ENCODE results near the gene UAP1L1. TPM values are rescaled to one million over a fixed set of nuclear protein-coding genes. Genes with fewer than 3 reads are reported as not detected.

Gene UAP1L1
- total RNA-seq, 1 experiment from 2014 or later: 6.6 TPM

GRCh38 chr9:137044502-137045177 lies 32.7 kb upstream of the UAP1L1 start:
- H2BK12ac ChIP-seq (ENCODE audit: insufficient read length, low read depth, low read length): no peak overlapping the region
- H3K27me3 ChIP-seq (ENCODE audit: insufficient read depth, low read length): peaks cover 6% of the 10 kb centered on the region; the same call in 1 of the 2 replicates
- no peak overlapping the region for H3K18ac ChIP-seq (ENCODE audit: insufficient read length, low read depth, low read length)
- H3K36me3 Mint-ChIP-seq (ENCODE audit: insufficient read depth in 1 of 3, low read depth in 3 of 3): peaks cover 0 to 2% (median 0%) of the 10 kb centered on the region in 3 experiments; a peak in 1 of 7 replicates
- H3K9me3 ChIP-seq (ENCODE audit: control insufficient read depth, low read depth, low read length): no peaks in the 10 kb centered on the region
- H3K4me2 ChIP-seq (ENCODE audit: insufficient read depth, insufficient read length, low read length): peak overlapping the region; percentile 58
- no peak overlapping the region for H3K4ac ChIP-seq (ENCODE audit: low read depth, low read length)
- no peaks in the 10 kb centered on the region for H4K20me1 ChIP-seq (ENCODE audit: control insufficient read depth, insufficient read depth, insufficient read length)
- H3K14ac ChIP-seq (ENCODE audit: insufficient read depth, low read length): no peak overlapping the region
- H3K4me1 Mint-ChIP-seq: peaks cover 5 to 9% of the 10 kb centered on the region in 2 experiments
- H3K4me1 ChIP-seq (ENCODE audit: insufficient read depth, low read length): no peaks in the 10 kb centered on the region
- no peak overlapping the region for H3K56ac ChIP-seq (ENCODE audit: insufficient read length, low read depth, low read length)
- peaks cover 37% of the 10 kb centered on the region for H3K27me3 Mint-ChIP-seq (ENCODE audit: low read depth)
- no peak overlapping the region for H2BK120ac ChIP-seq (ENCODE audit: low read depth, low read length, poor library complexity, severe bottlenecking)
- no peak overlapping the region for H2BK15ac ChIP-seq (ENCODE audit: low read depth, low read length)
- WGBS (ENCODE audit: extremely low coverage, insufficient read length, low lambda C conversion rate): no CpG with 5 or more reads among the region's 18 CpGs
- no peaks in the 10 kb centered on the region for H3K79me1 ChIP-seq (ENCODE audit: insufficient read depth, low read depth, low read length, poor library complexity, severe bottlenecking)
- no peak overlapping the region for H2BK5ac ChIP-seq (ENCODE audit: insufficient read length, low read length)
- no peak overlapping the region for H4K8ac ChIP-seq (replicated peaks; ENCODE audit: insufficient read length, low read depth, low read length)
- H3K27ac ChIP-seq (ENCODE audit: insufficient read length, low read depth, low read length): no peak overlapping the region
- peaks cover 11% of the 10 kb centered on the region for H3K23me2 ChIP-seq (ENCODE audit: insufficient read length, low read depth, low read length, poor library complexity, severe bottlenecking)
- H3K23ac ChIP-seq (ENCODE audit: insufficient read length, low read depth, low read length): no peak overlapping the region
- no peak overlapping the region for H4K5ac ChIP-seq (ENCODE audit: insufficient read length, low read depth, low read length)
- peaks cover 2% of the 10 kb centered on the region; the same call in 1 of the 2 replicates for H3K79me2 ChIP-seq (ENCODE audit: insufficient read depth, low read length)
- no peak for DNase-seq
- peak overlapping the region; percentile 65 to 80 for H3K4me3 Mint-ChIP-seq
- no peak overlapping the region for H3K9ac ChIP-seq (ENCODE audit: extremely low read depth, insufficient read length, low read length)
- TF ChIP-seq CTCF (conservative IDR thresholded peaks at IDR 0.05): no peak
- H4K91ac ChIP-seq (ENCODE audit: insufficient read length, low read depth, low read length): no peak overlapping the region
- no peak overlapping the region for H2AFZ ChIP-seq (ENCODE audit: low read length)
- no peaks in the 10 kb centered on the region for H3K9me3 Mint-ChIP-seq
- H2BK20ac ChIP-seq (ENCODE audit: low read depth, low read length, poor library complexity, severe bottlenecking): no peak overlapping the region
- no peak overlapping the region for H3K27ac Mint-ChIP-seq
- H2AK5ac ChIP-seq (ENCODE audit: insufficient read length, low read length): no peak overlapping the region
- H3T11ph ChIP-seq (ENCODE audit: low read length): no peak overlapping the region

Measured in H9 (cell line).